ENCODE results near the gene MAPK6.

DNA sequence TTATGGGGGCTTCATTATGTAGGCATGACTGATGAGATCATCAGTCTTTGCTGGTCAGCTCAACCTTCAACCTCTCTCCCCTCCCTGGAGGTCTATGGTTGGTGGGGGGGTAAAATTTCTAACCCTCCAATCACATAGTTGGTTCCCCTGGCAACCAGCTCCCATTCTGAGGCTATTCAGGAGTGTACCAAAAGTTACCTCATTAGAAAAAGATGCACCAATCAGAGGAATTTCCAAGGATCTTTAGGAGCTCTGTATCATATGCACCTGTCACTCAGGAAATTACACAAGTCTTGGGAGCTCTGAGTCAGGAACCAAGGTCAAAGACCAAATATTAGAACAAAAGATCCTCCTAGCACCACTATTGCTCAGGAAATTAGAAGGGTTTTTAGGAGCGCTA lies 26.1 kb upstream of the MAPK6 start:
- TF ChIP-seq CTCF (IDR thresholded peaks at IDR 0.05) (no peak), EP300 (IDR thresholded peaks at IDR 0.05) (no peak)
